ENCODE measurements around the gene RBM42. TPM values are rescaled to one million over a fixed set of nuclear protein-coding genes. Genes with fewer than 3 reads are reported as not detected.
A peak's percentile ranks its signal among the peaks of the same experiment; 100 is the strongest.

Gene RBM42
- total and polyA plus RNA-seq, 2 of the 13 experiments (the other 11 are each of a cell fraction or from before 2014, with no cell fraction given) = 27.2 to 55.3 TPM

DNA sequence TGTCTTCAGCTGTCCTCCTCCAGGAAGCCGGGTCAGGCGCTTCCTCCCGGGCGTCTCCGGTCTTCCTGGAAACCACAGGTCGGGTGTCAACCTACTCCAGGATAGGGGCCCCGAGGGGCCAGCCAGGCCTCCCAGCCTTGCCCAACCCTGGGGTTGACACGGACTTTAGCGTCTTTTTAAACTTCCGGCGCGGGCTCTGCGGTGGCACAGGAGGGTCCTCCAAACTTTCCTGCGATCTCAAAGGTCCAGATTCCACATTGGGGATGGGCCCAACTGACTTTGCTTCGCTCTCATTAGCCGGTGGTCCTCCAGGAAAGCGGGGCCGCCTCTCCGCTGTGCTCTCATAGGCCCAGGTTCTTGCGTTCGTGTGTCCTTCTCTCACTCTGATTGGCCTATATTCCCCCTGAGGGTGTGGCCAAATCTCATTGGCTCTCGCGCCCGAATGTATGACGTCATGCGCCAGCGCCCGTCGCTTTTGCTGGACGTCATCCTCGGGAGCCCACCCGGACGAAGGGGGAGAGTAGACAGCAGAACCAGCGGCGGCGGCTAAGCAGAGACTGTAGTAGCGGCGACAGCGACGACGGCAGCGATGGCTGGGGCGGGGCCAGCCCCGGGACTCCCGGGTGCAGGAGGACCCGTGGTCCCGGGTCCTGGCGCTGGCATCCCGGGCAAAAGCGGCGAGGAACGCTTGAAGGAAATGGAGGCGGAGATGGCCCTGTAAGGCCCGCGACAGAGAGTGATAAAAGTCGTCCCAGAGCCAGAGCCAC lies at the start of gene RBM42 (continued):
- TF ChIP-seq, protein P1, sequence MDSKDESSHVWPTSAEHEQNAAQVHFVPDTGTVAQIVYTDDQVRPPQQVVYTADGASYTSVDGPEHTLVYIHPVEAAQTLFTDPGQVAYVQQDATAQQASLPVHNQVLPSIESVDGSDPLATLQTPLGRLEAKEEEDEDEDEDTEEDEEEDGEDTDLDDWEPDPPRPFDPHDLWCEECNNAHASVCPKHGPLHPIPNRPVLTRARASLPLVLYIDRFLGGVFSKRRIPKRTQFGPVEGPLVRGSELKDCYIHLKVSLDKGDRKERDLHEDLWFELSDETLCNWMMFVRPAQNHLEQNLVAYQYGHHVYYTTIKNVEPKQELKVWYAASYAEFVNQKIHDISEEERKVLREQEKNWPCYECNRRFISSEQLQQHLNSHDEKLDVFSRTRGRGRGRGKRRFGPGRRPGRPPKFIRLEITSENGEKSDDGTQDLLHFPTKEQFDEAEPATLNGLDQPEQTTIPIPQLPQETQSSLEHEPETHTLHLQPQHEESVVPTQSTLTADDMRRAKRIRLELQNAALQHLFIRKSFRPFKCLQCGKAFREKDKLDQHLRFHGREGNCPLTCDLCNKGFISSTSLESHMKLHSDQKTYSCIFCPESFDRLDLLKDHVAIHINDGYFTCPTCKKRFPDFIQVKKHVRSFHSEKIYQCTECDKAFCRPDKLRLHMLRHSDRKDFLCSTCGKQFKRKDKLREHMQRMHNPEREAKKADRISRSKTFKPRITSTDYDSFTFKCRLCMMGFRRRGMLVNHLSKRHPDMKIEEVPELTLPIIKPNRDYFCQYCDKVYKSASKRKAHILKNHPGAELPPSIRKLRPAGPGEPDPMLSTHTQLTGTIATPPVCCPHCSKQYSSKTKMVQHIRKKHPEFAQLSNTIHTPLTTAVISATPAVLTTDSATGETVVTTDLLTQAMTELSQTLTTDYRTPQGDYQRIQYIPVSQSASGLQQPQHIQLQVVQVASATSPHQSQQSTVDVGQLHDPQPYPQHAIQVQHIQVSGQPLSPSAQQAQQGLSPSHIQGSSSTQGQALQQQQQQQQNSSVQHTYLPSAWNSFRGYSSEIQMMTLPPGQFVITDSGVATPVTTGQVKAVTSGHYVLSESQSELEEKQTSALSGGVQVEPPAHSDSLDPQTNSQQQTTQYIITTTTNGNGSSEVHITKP (CRISPR knock-in tag; IDR thresholded peaks at IDR 0.05; ENCODE audit: low read depth) = peak; percentile 81
- TF ChIP-seq ARHGAP35 (CRISPR knock-in tag; IDR thresholded peaks at IDR 0.05; ENCODE audit: borderline replicate concordance) (no peak), ISL2 (CRISPR knock-in tag; IDR thresholded peaks at IDR 0.05) (peak; percentile 48; the same call in 1 of the 2 replicates), YEATS4 (CRISPR knock-in tag; IDR thresholded peaks at IDR 0.05; ENCODE audit: borderline replicate concordance) (peak; percentile 82; the same call in 1 of the 2 replicates), PCBP2 (optimal IDR thresholded peaks at IDR 0.05; ENCODE audit: low read depth, low read length, poor library complexity, severe bottlenecking) (no peak), NR2C2 (CRISPR knock-in tag; IDR thresholded peaks at IDR 0.05; ENCODE audit: borderline replicate concordance) (peak; percentile 76; the same call in 1 of the 2 replicates), TBL1XR1 (IDR thresholded peaks at IDR 0.05; ENCODE audit: borderline replicate concordance, low read length, partially characterized antibody) (peak; percentile 83), PCBP1 (IDR thresholded peaks at IDR 0.05; ENCODE audit: borderline replicate concordance, low read depth, low read length) (peak; percentile 91; the same call in 1 of the 2 replicates), ZNF777 (CRISPR knock-in tag; IDR thresholded peaks at IDR 0.05) (peak; percentile 55), EP300 (IDR thresholded peaks at IDR 0.05; ENCODE audit: low read depth in 2 of 2, low read length in 2 of 2) (no peak; a peak in 1 of 4 replicates), EP300 (CRISPR knock-in tag; IDR thresholded peaks at IDR 0.05; ENCODE audit: borderline replicate concordance) (peak; percentile 43), SMARCC2 (IDR thresholded peaks at IDR 0.05) (peak; percentile 84; the same call in 1 of the 2 replicates)
- TF ChIP-seq, protein P2, sequence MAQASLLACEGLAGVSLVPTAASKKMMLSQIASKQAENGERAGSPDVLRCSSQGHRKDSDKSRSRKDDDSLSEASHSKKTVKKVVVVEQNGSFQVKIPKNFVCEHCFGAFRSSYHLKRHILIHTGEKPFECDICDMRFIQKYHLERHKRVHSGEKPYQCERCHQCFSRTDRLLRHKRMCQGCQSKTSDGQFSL (CRISPR knock-in tag; IDR thresholded peaks at IDR 0.05) = peak; percentile 68; the same call in 1 of the 2 replicates
- TF ChIP-seq, protein P3, sequence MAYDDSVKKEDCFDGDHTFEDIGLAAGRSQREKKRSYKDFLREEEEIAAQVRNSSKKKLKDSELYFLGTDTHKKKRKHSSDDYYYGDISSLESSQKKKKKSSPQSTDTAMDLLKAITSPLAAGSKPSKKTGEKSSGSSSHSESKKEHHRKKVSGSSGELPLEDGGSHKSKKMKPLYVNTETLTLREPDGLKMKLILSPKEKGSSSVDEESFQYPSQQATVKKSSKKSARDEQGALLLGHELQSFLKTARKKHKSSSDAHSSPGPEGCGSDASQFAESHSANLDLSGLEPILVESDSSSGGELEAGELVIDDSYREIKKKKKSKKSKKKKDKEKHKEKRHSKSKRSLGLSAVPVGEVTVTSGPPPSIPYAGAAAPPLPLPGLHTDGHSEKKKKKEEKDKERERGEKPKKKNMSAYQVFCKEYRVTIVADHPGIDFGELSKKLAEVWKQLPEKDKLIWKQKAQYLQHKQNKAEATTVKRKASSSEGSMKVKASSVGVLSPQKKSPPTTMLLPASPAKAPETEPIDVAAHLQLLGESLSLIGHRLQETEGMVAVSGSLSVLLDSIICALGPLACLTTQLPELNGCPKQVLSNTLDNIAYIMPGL (CRISPR knock-in tag; IDR thresholded peaks at IDR 0.05; ENCODE audit: borderline replicate concordance in 1 of 2, low read depth in 1 of 2) = peak; percentile 56 to 66; a peak in 3 of 4 replicates
- TF ChIP-seq, protein P4, sequence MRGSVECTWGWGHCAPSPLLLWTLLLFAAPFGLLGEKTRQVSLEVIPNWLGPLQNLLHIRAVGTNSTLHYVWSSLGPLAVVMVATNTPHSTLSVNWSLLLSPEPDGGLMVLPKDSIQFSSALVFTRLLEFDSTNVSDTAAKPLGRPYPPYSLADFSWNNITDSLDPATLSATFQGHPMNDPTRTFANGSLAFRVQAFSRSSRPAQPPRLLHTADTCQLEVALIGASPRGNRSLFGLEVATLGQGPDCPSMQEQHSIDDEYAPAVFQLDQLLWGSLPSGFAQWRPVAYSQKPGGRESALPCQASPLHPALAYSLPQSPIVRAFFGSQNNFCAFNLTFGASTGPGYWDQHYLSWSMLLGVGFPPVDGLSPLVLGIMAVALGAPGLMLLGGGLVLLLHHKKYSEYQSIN (CRISPR knock-in tag; IDR thresholded peaks at IDR 0.05; ENCODE audit: borderline replicate concordance) = no peak
- TF ChIP-seq, protein P5, sequence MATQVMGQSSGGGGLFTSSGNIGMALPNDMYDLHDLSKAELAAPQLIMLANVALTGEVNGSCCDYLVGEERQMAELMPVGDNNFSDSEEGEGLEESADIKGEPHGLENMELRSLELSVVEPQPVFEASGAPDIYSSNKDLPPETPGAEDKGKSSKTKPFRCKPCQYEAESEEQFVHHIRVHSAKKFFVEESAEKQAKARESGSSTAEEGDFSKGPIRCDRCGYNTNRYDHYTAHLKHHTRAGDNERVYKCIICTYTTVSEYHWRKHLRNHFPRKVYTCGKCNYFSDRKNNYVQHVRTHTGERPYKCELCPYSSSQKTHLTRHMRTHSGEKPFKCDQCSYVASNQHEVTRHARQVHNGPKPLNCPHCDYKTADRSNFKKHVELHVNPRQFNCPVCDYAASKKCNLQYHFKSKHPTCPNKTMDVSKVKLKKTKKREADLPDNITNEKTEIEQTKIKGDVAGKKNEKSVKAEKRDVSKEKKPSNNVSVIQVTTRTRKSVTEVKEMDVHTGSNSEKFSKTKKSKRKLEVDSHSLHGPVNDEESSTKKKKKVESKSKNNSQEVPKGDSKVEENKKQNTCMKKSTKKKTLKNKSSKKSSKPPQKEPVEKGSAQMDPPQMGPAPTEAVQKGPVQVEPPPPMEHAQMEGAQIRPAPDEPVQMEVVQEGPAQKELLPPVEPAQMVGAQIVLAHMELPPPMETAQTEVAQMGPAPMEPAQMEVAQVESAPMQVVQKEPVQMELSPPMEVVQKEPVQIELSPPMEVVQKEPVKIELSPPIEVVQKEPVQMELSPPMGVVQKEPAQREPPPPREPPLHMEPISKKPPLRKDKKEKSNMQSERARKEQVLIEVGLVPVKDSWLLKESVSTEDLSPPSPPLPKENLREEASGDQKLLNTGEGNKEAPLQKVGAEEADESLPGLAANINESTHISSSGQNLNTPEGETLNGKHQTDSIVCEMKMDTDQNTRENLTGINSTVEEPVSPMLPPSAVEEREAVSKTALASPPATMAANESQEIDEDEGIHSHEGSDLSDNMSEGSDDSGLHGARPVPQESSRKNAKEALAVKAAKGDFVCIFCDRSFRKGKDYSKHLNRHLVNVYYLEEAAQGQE (IDR thresholded peaks at IDR 0.05; ENCODE audit: borderline replicate concordance in 1 of 2, low read depth in 1 of 2, low read length in 2 of 2) = no peak
